ENCODE results near the gene ACO1.

ACO1 gene

GRCh38 chr9:32384002-32384363 lies 460 bp upstream of the ACO1 start:
- DNase-seq: no peak

- DNase-seq: no peak
Measured at GRCh38 chr9:32385152-32385884, 875 bp downstream of the ACO1 start.

GRCh38 chr9:32385885-32386283 lies 1.4 kb downstream of the ACO1 start:
- DNase-seq: no peak

- no peak for DNase-seq
Measured at GRCh38 chr9:32387256-32387655, 2.8 kb downstream of the ACO1 start.

GRCh38 chr9:32389365-32389764 lies 4.9 kb downstream of the ACO1 start:
- DNase-seq: no peak

GRCh38 chr9:32393911-32394310 lies 9.5 kb downstream of the ACO1 start:
- DNase-seq: no peak

GRCh38 chr9:32394381-32395049 lies 10.1 kb downstream of the ACO1 start:
- DNase-seq: no peak

- no peak for DNase-seq
Measured at GRCh38 chr9:32395510-32396216, 11.2 kb downstream of the ACO1 start.

GRCh38 chr9:32398207-32398606 lies 13.8 kb downstream of the ACO1 start:
- no peak for DNase-seq

GRCh38 chr9:32399110-32399815 lies 14.8 kb downstream of the ACO1 start:
- DNase-seq: no peak

GRCh38 chr9:32401488-32401887 lies 17.0 kb downstream of the ACO1 start:
- no peak for DNase-seq

- no peak for DNase-seq
Measured at GRCh38 chr9:32403567-32404260, 19.3 kb downstream of the ACO1 start.

GRCh38 chr9:32404402-32404801 lies 20.0 kb downstream of the ACO1 start:
- no peak for DNase-seq

- no peak for DNase-seq
Measured at GRCh38 chr9:32404856-32405255, 20.4 kb downstream of the ACO1 start.

GRCh38 chr9:32405506-32405905 lies 21.1 kb downstream of the ACO1 start:
- DNase-seq: no peak

- no peak for DNase-seq
Measured at GRCh38 chr9:32406046-32406445, 21.6 kb downstream of the ACO1 start.

- DNase-seq: no peak
Measured at GRCh38 chr9:32411753-32412152, 27.3 kb downstream of the ACO1 start.

GRCh38 chr9:32412440-32412839 lies 28.0 kb downstream of the ACO1 start:
- no peak for DNase-seq

GRCh38 chr9:32413424-32413823 lies 29.0 kb downstream of the ACO1 start:
- DNase-seq: no peak

GRCh38 chr9:32414856-32415255 lies 30.4 kb downstream of the ACO1 start:
- DNase-seq: no peak

- no peak for DNase-seq
Measured at GRCh38 chr9:32419921-32420320, 35.5 kb downstream of the ACO1 start.

- DNase-seq: no peak
Measured at GRCh38 chr9:32422237-32422806, 37.9 kb downstream of the ACO1 start.

- no peak for DNase-seq
Measured at GRCh38 chr9:32423371-32423770, 38.9 kb downstream of the ACO1 start.
